GM08714 (cell line): Measurements from ENCODE around the gene CDK2AP2.
"Not testable (repeated sequence)": the region's sequence is repeated elsewhere in the genome, so short reads cannot be mapped to it uniquely, and the experiment has no call there.

ENCODE experiments used
- H3K4me3 ChIP-seq: fragments of 200-500 bp; sonication (Bioruptor generic); 2 replicates; pipeline ENCODE4 v1.5.1; 2014; ENCODE audit warnings: mild to moderate bottlenecking, low read length, inconsistent platforms
- ZNF274 ChIP-seq: IDR thresholded peaks from 2 replicates; pipeline ENCODE4 v1.6.1; 2012; ENCODE audit warnings: mild to moderate bottlenecking, low read depth, low read length

CDK2AP2 gene

GRCh38 chr11:67517784-67518552 lies 10.0 kb upstream of the CDK2AP2 start:
- no peak overlapping the region for H3K4me3 ChIP-seq
- TF ChIP-seq ZNF274, result no peak

- no peak overlapping the region for H3K4me3 ChIP-seq
- no peak for TF ChIP-seq ZNF274
These were observed 8.8 kb upstream of the CDK2AP2 start for GRCh38 chr11:67516806-67517205.

GRCh38 chr11:67514116-67514515 lies 6.2 kb upstream of the CDK2AP2 start:
- TF ChIP-seq ZNF274, result no peak
- no peak overlapping the region for H3K4me3 ChIP-seq

DNA sequence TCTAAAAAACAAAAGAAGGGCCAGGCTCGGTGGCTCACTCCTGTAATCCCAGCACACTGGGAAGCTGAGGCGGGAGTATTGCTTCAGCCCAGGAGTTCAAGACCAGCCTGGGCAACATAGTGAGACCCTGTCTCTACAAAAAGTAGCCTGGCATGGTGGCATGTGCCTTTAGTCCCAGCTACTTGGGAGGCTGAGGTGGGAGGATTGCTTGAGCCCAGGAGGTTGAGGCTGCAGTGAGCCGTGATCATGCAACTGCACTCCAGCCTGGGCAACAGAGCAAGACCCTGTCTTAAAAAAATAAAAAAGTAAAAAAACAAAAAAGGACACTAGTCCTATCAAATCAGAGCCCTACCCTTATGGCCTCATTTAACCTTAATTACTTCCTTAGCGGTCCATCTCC lies 3.6 kb upstream of the CDK2AP2 start:
- H3K4me3 ChIP-seq, result not testable (repeated sequence)

- no peak for TF ChIP-seq ZNF274
- no peak overlapping the region for H3K4me3 ChIP-seq
These were observed 2.0 kb upstream of the CDK2AP2 start for GRCh38 chr11:67510023-67510345.

- peak overlapping the region; percentile 61; the same call in 1 of the 2 replicates for H3K4me3 ChIP-seq
- no peak for TF ChIP-seq ZNF274
These were observed 642 bp upstream of the CDK2AP2 start for GRCh38 chr11:67508486-67509121.

GRCh38 chr11:67507242-67507863 lies 609 bp downstream of the CDK2AP2 start:
- H3K4me3 ChIP-seq, result peak overlapping the region; percentile 67
- TF ChIP-seq ZNF274, result no peak

GRCh38 chr11:67506426-67507051 lies 1.4 kb downstream of the CDK2AP2 start:
- H3K4me3 ChIP-seq, result no peak overlapping the region; the same call in 1 of the 2 replicates
- TF ChIP-seq ZNF274, result no peak

- peak overlapping the region; percentile 2; the same call in 1 of the 2 replicates for H3K4me3 ChIP-seq
- TF ChIP-seq ZNF274, result no peak
These were observed 2.2 kb downstream of the CDK2AP2 start for GRCh38 chr11:67505605-67506396.

GRCh38 chr11:67504950-67505581 lies 2.9 kb downstream of the CDK2AP2 start, which contains the start of gene PITPNM1:
TSS of gene PITPNM1 (minus strand) at chr11:67505363. CDS start at chr11:67504180, 1,183 bp downstream.
- peak within 1 kb of the TSS; percentile 71 for H3K4me3 ChIP-seq
- no peak for TF ChIP-seq ZNF274

GRCh38 chr11:67504005-67504949 lies 3.7 kb downstream of the CDK2AP2 start:
- TF ChIP-seq ZNF274, result no peak
- H3K4me3 ChIP-seq, result peak overlapping the region; percentile 71
